HG03520 (cell line): Measurements from ENCODE around the gene HOXB4.

Source experiments
- ATAC-seq: cut with Tn5 transposase; IDR thresholded peaks from one replicate; pipeline ENCODE4 v1.9.1; 2021; ENCODE audit warnings: mild to moderate bottlenecking, moderate library complexity; ENCODE audit not compliant: unreplicated experiment

Gene HOXB4

DNA sequence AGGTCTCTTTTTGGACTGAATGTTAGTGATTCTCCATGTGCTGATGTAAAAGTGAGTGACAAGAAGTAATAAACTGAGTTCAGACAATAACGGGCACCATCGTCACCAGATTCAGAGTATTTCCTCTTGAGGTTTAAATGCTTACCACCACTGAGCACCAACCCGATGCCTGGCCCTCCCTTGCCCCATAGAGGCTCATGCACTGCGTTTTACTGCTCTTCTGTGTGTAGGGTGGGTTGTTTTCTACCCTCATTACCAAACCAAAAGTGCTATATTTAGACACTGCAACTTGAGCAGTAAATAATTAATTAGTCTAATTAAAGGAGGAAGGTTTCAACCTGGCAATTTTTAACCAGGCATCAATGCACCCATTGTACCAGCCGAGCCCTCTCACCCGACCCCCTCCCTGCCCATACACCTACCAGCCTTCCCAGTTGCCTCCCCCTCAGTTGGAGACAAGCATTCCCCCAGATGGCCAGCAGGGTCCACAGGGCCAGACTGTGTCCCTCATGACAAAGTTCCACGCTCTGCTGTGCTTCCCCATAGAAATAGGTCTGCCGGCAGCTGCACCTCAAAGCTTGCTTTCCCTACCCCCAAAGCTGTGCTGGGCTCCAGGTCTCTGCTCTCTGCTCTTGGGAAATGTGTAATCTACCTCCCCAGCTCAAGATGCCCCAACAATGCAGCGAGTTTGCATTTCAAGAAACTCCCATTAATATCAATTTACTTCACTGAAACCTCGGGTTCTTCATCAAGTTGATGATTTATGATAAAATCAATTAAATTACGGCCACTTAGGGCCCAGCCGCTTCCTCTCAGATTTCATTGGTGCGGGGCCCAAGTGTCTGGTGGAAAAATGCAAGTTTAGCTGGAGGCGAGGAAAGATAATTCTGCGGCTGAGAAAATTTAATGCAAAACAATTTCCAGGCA lies 16.0 kb downstream of the HOXB4 start:
- ATAC-seq = no peak

DNA sequence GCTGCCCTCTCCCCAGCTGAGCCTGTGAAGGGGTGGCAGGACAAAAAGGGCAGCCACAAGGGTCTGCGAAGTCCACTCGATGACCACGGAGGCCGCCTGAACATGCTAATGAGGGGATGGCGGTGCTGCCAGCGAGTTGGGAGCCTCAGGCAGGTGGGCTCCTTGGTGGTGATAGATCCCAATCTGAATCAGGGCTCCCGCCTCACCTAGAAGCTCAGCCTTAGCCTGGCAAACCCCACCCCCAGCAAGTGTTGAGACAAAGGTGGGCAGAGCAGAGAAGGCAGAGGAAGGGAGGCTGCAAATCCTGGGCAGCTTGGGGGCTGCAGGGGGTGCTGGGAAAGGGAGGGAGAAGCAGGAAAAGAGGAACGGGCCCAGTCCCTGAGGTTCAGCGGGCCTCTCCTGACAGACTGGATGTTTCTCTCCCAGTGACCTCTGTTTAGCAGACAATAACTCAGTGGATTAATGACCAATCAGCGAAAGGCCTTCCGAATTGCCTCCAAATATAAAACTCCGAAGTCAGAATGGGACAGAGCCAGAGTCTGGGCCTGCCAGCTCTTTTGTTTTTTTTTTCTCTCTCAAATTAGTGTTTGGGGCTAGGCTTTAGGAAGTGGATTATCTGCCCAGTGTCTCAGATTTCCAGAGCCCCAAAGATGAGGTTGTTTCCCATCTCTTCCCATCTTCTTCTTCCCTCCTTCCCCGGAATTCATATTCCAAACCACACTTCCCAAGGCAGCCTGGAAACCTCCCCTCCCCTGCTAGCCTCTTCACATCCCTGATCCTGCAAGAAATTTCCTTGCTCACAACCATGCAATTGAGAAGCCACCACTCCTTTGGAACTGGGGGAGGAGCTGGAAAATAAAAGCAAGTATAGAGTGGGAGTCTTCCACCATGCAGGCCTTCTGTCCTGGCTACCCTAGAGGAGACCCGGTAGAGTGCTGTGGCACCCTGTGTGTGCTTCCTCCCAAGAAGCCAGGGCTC lies 18.0 kb downstream of the HOXB4 start:
- ATAC-seq = no peak

DNA sequence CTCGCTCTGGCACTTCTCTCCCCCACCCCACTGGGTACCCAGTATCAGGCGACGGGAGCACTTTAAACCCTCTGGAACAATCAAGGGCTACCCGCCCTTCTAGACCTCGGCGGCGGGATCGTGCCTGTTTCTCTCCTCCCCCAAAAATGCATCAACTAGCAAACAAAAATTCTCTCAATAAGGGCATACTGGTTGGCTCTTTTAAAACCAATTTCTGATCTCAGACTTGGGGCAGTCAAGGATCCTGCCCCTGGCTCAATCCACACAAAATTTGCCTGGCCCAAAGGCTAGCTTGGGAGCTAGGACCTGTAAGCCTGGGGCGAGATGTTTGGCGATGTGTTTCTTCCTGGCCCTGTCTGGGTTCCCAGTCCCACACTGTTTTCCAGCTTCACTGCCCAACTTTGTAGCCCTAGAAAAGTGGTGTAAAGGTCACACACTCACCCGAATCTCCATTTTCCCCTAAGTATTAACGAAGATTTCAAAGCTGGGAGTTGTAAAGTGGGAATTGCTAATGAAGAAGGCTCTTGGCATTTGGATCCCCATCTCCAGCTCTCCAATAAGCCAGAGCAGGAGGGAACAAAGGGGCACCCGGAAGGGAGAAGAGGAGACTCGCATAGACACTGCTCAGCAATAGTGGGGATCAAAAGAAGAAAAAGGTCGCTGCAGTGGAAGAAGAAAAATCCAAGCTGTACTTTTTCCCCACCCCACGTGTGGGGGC lies 18.9 kb downstream of the HOXB4 start:
- no peak for ATAC-seq

DNA sequence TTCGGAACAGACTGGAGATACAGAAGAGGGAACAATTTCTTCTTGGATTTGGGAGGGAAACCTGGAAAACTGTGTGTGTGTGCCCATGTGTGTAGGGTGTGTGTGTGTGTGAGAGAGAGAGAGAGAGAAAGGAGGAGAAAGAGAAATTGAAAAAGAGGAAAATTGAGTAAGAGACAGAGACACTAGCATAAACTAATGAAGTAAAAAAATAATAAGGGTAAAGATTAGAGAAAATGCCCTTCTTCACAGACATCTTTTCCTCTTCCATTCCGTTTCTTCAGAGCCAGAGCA lies 19.4 kb downstream of the HOXB4 start:
- no peak for ATAC-seq

DNA sequence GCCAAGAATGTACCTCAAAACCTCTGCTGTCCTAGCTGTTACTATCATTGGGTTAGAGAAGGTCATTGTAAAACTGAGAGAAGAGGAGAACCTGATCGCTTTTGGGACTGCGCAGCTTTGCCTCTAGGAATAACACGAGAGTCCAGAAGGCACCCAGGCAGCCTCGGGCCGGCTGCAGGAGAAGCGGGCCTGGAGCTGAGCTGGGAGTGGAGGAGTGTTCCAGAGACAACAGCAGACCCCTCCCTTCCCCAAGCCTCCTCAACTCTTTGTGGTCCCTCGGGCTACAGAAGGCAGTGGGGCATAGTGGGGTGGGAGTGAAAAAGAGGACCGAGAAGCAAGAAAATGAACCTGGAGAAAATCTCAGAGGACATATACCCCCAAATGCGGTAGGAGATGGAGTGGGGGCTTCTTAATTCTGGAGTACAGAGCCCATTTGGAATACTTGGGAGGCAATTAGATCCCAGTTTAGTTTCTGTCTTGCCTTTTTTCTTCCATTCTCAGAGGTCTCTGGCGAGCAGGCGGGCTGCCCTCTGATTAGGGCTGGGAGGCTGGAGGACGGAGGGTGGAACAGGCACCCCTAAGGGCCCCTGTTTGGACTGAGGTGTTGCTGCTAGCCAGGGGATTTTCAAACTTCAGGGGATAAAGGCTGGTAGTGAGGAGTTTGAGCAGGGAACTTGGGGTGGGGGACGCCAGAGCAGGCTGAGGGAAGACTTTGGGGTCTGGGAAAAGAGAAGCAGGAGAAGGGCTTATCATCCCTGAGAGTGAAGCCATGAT lies 19.9 kb downstream of the HOXB4 start:
- no peak for ATAC-seq

DNA sequence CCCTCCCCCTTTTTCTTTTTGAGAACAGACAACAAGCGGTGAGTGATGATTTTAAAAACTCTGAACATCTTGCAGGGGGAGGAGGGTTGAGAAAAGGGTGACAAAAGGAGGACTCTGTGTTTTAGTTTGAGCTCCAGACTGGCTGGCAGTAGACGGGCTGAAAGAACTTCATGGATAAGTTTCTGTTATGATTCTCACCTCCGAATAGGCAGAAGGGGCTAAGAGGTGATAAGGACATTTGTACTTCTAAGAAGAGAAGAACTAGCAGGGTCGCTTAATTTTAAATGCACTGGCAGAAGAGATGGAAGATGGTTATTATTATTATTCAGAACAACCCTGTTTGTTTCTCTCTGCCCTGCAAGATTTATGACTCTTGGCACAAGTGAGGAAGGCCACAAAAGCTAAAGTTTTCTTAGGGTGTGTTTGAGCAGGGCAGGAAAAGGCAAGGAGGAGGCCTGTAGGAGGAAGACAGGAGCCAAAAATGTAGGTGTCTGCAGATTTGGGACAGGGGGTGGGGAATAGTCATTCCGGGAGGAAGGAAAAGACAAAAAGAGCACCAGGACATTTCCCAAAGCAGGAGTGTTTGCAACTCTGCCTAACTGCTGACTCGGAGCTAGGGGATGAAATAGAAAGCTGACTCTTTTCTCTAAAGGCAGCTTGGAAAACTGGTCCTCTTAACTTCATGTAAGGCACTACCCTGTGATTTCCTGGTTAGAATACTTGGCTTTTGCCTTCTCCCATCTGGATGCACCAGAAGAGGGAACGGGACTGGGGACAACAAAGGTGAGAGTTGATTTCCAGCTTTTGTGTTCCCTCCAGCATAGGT lies 21.4 kb downstream of the HOXB4 start:
- no peak for ATAC-seq

DNA sequence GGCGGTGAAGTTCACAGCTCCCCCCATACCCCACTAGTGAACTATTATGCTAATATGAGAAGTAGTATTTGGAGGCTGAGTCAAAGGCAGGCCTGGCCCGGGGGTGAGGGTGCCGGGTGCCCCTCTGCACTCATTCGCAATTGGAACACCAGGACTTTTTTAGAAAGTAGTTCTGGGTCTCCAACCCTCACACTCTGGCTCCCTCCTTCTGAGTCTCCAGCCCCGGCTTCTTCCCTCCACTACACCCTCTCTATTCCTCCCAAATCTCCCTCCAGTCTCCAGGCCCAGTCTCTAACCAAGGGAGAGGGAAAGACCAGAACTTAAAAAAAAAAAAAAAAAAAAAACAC lies 21.9 kb downstream of the HOXB4 start:
- no peak for ATAC-seq

DNA sequence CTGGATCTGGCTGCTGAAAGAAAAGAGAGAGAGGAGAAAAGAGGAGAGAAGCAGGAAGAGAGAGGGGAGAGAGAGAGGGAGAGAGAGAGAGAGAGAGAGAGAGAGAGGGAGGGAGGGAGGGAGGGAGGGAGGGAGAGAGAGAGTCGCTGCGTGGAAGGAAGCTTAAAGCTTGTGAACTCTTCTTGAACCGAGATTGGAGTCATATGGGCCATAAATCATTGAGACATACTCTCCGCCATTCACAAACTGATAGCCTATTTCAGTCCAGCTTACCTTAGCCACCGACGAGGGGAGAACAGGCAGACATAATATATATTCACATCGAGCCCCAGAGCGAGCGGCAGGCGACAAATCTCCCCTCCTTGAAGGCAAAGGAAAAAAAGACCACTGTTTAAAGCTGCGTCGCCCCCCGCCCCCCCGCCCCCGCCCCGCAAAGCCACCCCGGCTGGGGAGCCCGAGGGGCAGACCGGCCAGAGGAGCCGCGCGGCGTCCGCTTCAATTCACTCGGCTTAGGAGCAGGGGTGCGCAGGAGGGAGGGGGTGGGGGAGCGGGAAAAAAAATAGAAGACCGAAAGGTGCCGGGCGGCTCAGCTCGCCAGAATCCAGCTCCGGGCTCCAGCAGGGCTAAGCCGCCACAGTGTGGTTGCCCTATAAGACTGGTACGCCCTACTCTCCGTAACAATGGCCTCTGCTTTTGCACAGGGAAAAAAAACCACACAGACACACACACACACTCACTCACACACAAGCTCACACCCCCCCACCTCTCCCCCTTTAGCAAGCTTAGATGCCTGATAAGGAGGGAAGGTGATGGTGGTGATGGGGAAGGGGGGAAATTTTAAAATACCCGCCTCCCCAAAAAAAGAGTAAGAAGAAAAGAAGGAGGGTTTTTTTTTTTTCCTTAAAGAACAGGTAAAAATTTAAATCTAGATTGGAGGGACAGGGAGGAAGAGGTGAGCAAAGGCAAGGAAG lies 22.6 kb downstream of the HOXB4 start:
- no peak for ATAC-seq

DNA sequence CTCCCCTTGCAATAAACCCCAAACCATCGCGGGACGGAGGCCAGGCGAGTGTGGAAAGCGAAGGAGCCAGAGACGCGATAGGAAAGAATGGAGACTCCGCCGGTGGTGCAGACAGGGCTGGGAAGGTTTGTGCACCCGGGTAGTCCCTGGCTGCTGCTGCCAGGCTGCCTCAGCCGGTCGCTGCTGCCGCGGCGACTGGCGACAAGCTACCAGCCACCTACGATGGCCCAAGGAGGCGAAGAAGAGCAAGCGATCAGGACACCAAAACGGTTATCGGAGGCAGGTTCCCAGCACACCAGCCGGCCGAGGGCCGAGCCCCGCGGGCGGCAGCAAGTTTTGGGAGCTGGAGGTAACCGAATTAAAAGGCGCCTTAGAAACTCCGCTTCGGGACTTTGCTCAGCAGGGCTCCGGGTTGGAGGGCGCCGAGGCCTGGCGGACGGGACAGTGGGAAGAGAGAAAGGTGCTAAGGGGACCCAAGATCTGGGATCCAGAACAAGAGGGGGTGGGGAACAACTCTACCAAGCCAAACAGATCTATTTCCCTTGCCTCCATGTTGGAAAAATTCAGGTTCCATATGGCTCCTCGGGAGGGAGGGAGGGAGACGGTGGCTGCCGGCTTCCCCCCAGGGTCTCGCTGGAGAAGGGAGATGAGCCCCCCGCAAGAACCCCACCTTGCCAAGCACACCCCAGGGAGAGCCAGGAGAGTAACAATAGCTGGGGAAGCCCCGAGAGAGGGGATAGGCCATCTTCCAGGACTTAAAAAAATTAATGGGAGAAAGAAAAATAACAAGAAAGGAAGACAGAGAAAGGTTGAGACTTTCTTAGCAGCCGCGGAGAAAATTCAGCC lies 23.5 kb downstream of the HOXB4 start:
- ATAC-seq = no peak

DNA sequence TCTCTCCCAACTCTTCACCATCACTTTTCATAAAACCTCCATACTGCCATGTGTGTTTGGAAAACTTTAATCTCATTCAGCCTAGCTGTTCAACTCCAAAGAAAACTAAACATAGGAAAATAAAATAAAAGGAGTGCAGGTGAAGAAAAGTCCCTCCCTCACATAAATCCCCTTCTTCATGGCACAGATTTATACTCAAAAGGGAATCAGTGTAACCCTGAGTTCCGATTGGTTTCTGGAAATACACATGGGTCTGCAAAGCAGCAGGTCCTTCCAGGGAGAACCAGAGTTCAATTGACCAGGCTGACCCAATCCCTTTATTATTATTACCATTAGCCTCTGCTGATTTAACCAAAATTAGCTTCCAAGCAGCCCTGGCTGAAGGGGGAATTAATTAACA lies 24.3 kb downstream of the HOXB4 start:
- no peak for ATAC-seq

DNA sequence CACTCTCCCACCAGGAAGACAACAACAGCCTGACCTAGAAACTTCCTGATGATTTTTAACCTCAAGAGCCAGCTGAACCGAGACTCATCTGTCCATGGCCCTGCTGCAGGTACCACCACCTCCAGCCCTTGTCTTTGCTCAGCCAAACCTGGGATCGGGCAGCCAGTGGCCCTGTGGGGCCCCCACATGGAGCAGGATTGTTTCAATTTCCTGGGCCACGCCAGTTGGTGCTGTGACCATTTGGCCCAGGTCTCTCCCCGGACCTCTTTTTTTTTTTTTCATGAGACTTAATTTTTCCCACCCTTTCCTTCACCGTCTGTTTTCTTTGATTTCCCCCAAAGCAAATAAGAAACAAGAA lies 25.0 kb downstream of the HOXB4 start:
- no peak for ATAC-seq

DNA sequence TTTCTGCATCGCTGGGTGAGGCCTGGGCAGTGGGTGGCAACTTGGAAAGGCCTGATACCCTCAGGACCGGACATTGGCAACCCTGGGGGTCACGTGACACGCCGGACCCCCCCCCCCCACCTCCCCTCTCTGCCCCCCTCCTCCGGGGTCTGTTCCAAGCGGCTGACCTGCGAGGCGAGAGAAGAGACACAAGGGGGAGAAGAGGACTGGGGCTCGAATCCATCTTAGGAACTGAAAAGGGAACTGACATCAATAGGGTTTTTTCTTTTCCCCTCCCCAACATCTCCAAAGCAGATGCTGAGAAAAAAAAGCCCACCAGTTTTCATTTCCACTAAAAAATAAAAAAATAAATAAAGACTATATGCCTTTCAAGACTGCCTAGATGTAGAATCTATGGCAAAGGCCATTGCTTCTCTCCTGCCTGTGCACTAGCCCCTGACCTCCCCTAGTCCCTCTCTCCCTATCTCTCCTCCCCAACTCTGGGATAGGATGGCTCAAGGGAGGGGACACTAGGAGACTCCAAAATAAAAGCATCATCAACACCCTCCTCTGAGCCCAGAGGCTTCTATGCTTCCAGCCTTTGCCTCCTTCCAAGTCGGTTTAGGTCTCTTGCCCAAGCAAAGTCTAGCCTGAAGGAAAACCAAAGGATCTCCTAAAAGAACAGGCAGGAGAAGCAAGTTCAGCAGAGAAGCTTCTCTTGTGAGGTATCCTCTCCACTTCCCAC lies 25.5 kb downstream of the HOXB4 start:
- ATAC-seq = no peak

DNA sequence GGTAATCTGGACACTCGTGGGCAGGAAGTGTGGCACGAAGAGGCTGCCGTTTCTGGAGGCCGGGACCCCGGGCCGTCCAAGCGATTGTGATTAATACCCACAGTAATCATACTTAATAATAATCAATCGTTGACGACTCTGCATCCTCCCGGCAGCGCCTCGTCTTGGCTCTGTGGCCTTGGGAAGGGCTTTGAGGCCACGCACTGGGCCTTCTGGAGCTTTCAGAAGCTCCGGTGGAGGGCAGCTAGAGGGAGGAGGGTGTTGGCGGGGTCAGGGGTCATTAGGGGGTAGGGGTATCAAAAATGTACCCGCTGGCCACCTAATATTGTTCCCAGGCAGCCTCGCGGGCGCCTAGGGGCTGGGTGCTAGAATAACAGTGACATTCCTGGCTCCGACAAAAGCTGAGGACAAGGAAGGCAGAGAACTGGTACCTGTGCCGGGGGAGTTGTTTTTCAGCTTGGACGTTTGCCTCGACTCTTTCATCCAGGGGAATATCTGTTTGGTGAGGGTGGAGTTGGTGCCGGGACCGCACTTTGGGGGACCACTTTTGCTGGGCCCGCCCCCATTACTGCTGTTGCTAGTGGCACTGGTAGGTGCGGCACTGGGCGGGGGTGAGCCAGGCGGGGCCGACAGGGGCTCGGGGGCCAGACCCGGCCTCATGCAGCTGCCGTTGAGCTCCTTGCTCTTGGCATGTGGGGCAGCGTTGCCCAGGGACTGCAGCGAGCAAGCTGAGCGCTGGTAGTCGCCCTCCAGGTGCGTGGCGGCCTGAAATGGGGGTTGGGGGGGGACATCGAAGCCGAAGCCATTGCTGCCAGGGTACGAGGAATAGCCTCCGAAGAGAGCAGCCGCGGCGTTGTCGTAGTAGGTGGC lies 26.3 kb downstream of the HOXB4 start:
- no peak for ATAC-seq

DNA sequence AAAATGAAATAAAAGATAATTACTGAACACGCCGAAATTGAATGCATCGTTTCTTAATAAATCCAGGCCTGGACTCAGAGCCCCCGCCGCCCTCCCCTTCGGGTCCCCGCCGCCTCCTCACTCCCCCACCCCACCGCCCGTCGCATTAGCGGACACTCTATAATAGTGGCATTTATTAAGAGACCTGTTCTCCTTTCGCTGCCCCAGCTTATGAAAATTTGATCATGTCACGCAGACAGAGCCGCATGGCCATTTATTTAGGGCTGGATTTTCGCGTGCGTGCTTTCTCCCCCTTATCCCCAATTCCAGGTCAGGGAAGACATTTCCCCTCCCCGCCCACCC lies 27.0 kb downstream of the HOXB4 start:
- no peak for ATAC-seq

DNA sequence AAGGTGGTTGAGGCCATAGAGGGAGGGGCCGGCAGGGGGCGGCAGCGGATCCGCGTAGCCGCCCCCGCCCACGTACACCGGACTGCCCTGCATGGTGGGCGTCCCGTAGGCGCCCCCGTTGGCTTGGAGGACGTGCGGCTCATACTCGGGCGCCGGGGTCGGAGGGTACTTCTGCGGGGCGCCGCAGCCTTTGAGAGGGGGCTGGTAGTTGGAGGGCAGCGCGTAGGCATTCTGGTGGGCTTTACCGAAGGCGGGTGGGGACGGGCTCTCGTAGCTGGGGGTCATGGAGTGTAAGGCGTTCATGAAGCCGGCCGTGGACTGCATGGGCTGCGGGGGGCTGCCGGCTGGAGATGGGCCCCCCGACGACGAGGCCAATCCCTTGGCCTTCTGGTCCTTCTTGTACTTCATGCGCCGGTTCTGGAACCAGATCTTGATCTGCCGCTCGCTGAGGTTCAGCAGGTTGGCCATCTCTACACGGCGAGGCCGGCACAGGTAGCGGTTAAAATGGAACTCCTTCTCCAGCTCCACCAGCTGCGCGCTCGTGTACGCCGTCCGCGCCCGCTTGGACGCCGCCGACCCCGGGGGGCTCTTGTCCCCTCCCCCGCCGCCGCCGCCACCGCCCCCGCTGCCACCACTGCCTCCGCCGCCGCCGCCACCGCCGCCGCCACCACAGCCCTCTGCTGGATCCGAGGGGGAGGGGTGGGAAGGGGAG lies 27.5 kb downstream of the HOXB4 start:
- no peak for ATAC-seq
